NT2/D1 (cell line): ENCODE measurements around the gene DUSP22.

Experiments
- DNase-seq: peaks from one replicate; pipeline ENCODE4 v3.0.0-alpha.2; 2011; ENCODE audit warnings: low read depth, low spot score
- H3K27me3 ChIP-seq: 2 replicates; pipeline ENCODE4 v1.6.0; 2011; ENCODE audit warnings: mild to moderate bottlenecking; ENCODE audit not compliant: insufficient read length, insufficient read depth
- H3K36me3 ChIP-seq: 2 replicates; pipeline ENCODE4 v1.6.1; 2011; ENCODE audit warnings: mild to moderate bottlenecking, low read length, mixed read lengths; ENCODE audit not compliant: insufficient read depth, insufficient read length
- H3K4me1 ChIP-seq: 2 replicates; pipeline ENCODE4 v1.5.1; 2011; ENCODE audit not compliant: insufficient read depth, insufficient read length
- H3K4me3 ChIP-seq: 2 replicates; pipeline ENCODE4 v1.5.1; 2011; ENCODE audit warnings: low read depth; ENCODE audit not compliant: insufficient read length
- H3K9ac ChIP-seq: 2 replicates; pipeline ENCODE4 v1.6.0; 2011; ENCODE audit warnings: low read depth; ENCODE audit not compliant: insufficient read length
- H3K9me3 ChIP-seq: 2 replicates; pipeline ENCODE4 v1.5.1; 2011; ENCODE audit warnings: mild to moderate bottlenecking, low read length; ENCODE audit not compliant: insufficient read depth
- SUZ12 ChIP-seq: IDR thresholded peaks from 2 replicates; pipeline ENCODE4 v1.6.1; 2011; ENCODE audit not compliant: insufficient read length, insufficient read depth; ENCODE audit errors: extremely low read depth
- YY1 ChIP-seq: IDR thresholded peaks from 2 replicates; pipeline ENCODE4 v1.6.1; 2011; ENCODE audit not compliant: insufficient read length, insufficient read depth
- ZNF274 ChIP-seq: IDR thresholded peaks from 2 replicates; pipeline ENCODE4 v1.6.1; 2011; ENCODE audit warnings: mild to moderate bottlenecking, low read depth, low read length

Gene DUSP22

DNA sequence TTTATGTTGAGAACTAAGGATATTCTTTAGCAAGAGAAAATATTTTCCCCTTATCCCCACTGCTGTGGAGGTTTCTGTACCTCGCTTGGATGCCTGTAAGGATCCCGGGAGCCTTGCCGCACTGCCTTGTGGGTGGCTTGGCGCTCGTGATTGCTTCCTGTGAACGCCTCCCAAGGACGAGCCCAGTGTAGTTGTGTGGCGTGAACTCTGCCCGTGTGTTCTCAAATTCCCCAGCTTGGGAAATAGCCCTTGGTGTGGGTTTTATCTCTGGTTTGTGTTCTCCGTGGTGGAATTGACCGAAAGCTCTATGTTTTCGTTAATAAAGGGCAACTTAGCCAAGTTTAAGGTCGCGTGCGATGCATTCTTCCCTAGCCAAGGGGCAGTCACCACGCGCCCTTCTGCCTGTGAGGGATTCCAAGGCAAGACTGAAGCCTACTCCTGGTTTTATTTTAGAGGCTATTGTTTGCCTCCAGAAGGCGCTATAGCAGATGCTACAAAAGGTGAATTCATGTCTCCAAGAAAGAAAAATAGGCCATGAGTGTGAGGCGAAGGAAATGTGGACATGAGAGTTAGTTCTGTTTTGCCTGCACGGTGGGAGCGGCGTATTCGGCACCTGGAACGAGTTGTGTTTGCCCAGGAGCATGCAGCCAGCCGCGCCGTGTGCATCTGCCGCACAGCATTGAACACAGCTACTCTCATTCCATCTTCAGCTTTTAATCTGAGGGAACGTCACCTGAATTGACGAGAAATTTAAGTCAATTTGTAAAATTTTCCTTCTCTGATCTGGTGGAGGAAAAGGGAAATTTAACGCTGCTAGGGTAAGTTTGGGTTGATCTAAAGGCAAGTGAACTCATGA, 59.0 kb downstream of the DUSP22 start:
- DNase-seq = no peak
- no peak overlapping the region for H3K9ac ChIP-seq
- peaks cover 15% of the 10 kb centered on the region for H3K36me3 ChIP-seq
- peaks cover 16% of the 10 kb centered on the region for H3K4me1 ChIP-seq
- TF ChIP-seq ZNF274 (no peak), SUZ12 (no peak), YY1 (no peak)
- no peak overlapping the region for H3K4me3 ChIP-seq
- no peaks in the 10 kb centered on the region for H3K9me3 ChIP-seq
- H3K27me3 ChIP-seq = peaks cover 91% of the 10 kb centered on the region

- Histone ChIP-seq H3K4me1 (peaks cover 20% of the 10 kb centered on the region), H3K9me3 (no peaks in the 10 kb centered on the region), H3K4me3 (no peak overlapping the region), H3K36me3 (peaks cover 15% of the 10 kb centered on the region), H3K27me3 (peaks cover 90% of the 10 kb centered on the region), H3K9ac (no peak overlapping the region)
- DNase-seq = no peak
- no peak for TF ChIP-seq YY1
- no peak for TF ChIP-seq ZNF274
- no peak for TF ChIP-seq SUZ12
These were observed 59.6 kb downstream of the DUSP22 start for GRCh38 chr6:351867-352289.

- H3K36me3 ChIP-seq = peaks cover 15% of the 10 kb centered on the region
- TF ChIP-seq YY1 = no peak
- no peak for TF ChIP-seq SUZ12
- TF ChIP-seq ZNF274 = no peak
- no peak overlapping the region for H3K9ac ChIP-seq
- no peak for DNase-seq
- no peak overlapping the region for H3K4me3 ChIP-seq
- H3K9me3 ChIP-seq = no peaks in the 10 kb centered on the region
- H3K4me1 ChIP-seq = peaks cover 20% of the 10 kb centered on the region
- H3K27me3 ChIP-seq = peaks cover 90% of the 10 kb centered on the region
These were observed 60.2 kb downstream of the DUSP22 start for GRCh38 chr6:352474-352873.

GRCh38 chr6:352896-353470, 60.7 kb downstream of the DUSP22 start:
- no peak for TF ChIP-seq YY1
- TF ChIP-seq SUZ12 = no peak
- no peak for TF ChIP-seq ZNF274
- DNase-seq = no peak
- Histone ChIP-seq H3K27me3 (peaks cover 90% of the 10 kb centered on the region), H3K4me1 (peaks cover 20% of the 10 kb centered on the region), H3K4me3 (no peak overlapping the region), H3K9me3 (no peaks in the 10 kb centered on the region), H3K9ac (no peak overlapping the region), H3K36me3 (peaks cover 15% of the 10 kb centered on the region)

DNA sequence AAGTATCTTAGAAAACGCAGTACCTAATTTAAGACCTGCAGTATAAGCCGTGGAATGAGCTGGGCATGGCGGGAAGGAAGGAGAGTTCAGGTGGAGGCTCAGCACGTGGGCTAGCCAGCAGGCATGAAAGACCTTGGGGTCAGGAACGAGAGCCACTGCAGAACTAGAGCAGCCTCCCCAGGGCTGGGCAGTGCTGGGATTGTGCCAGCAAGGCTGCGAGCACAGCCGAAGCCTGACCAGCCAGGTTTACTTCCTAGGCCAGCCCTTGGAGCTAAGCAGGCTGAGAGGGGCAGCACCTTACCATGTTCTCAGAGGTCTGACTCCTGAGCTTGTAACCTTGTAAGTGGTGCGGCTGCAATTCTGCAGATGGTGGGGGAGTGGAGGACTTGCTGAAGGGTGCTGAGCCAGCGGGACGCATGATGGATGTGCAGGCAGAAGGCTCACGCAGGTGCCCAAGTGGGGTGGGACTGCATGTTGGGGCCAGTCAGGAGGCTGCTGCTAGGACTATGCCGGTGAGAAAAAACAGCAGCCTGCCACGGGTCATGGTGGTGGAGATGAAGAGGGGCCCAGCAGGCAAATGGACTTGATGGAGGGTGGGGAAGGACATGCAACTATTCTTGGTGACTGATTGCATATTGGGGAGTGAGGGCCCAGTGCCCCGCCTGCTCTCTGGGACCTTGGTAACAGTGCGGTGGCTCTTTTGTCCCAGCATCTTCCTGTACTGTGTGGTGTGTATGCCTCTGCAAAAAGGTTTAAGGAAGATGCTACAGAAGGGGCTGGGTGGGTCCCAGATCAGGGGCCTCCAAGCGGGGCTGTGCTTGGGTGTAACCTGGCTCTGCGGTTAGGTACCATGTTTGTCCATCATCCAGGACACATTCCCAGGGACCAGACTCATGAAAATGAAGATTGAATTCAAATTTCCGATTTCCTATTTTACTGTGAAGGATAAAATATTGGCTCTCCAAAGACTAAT, 61.6 kb downstream of the DUSP22 start:
- peaks cover 20% of the 10 kb centered on the region for H3K4me1 ChIP-seq
- no peaks in the 10 kb centered on the region for H3K9me3 ChIP-seq
- H3K27me3 ChIP-seq = peaks cover 90% of the 10 kb centered on the region
- no peak overlapping the region for H3K4me3 ChIP-seq
- peaks cover 7% of the 10 kb centered on the region for H3K36me3 ChIP-seq
- H3K9ac ChIP-seq = no peak overlapping the region
- TF ChIP-seq SUZ12 (no peak), YY1 (no peak), ZNF274 (no peak)
- DNase-seq = no peak

DNA sequence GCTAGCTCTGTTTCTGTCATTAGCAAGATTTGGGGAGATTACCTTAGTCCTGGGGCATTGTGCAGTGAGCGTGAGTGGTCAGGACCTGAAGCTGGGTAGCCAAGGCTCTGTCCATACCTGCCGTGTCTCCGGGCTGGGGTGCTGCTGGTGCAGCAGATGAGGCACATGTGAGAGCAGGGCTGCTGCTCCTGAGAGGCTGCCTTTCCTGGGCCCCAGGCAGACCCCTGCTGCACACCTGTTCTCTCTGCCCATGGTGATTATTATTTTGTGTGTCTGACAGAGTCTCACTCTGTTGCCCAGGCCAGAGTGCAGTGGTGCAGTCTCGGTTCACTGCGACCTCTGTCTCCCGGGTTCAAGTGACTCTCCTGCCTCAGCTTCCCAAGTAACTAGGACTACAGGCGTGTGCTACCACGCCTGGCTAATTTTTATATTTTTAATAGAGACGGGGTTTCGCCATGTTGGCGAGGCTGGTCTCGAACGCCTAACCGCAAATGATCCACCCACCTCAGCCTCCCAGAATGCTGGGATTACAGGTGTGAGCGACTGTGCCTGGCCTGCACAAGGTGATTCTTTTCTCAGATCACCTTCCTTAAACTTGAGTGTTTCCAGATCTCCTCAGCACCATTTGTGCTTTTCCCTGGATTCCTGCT, 62.5 kb downstream of the DUSP22 start:
- TF ChIP-seq YY1 (no peak), SUZ12 (no peak), ZNF274 (no peak)
- no peak for DNase-seq
- peaks cover 88% of the 10 kb centered on the region for H3K27me3 ChIP-seq

More for the DNA sequence above, 62.5 kb downstream of the DUSP22 start:
- Histone ChIP-seq H3K9me3 (no peaks in the 10 kb centered on the region), H3K4me3 (no peak overlapping the region), H3K4me1 (peaks cover 17% of the 10 kb centered on the region), H3K36me3 (no peaks in the 10 kb centered on the region), H3K9ac (peak overlapping the region; percentile 24)
